Caco-2 (cell line): ENCODE results near the gene NOB1. TPM values are rescaled to one million over a fixed set of nuclear protein-coding genes. Genes with fewer than 3 reads are reported as not detected.
"Not testable (repeated sequence)": the region's sequence is repeated elsewhere in the genome, so short reads cannot be mapped to it uniquely, and the experiment has no call there.

Source experiments
- BruUV-seq: library from RNA; stranded (reverse); fragments of 400-500 nt; replicated peaks from 2 replicates; lab custom pipeline; 2021; lab: Mats Ljungman, UMichigan
- CTCF ChIA-PET: fragments of 300-600 bp; sonication (Branson Sonifier 250); formaldehyde crosslinking; loops from one replicate; lab custom pipeline; 2022; ENCODE audit warnings: antibody characterized with exemption; lab: Charles Lee
- POLR2A ChIA-PET: fragments of 300-600 bp; sonication (Branson Sonifier 250); formaldehyde crosslinking; loops from one replicate; lab custom pipeline; 2022; ENCODE audit warnings: antibody characterized with exemption; lab: Charles Lee
- DNase-seq, 2 experiments: peaks; one replicate each; pipeline versions ENCODE4 v3.0.0 to v3.0.0-alpha.2; 2020 to 2022
- H3K27me3 ChIP-seq: replicated peaks from 2 replicates; pipeline ENCODE4 v1.6.0; 2011; ENCODE audit warnings: low read length; ENCODE audit not compliant: control insufficient read depth, insufficient read depth
- H3K36me3 ChIP-seq: 2 replicates; pipeline ENCODE4 v1.5.1; 2011; ENCODE audit warnings: low read length; ENCODE audit not compliant: control insufficient read depth, insufficient read depth
- H3K4me1 ChIP-seq: fragments of 250-450 bp; sonication (Bioruptor Pico); 2 replicates; pipeline ENCODE4 v1.5.1; 2020; ENCODE audit warnings: mild to moderate bottlenecking
- H3K4me3 ChIP-seq: 2 replicates; pipeline ENCODE4 v1.5.1; 2011; ENCODE audit warnings: low read depth, mild to moderate bottlenecking, control low read depth, low read length
- H3K9me3 ChIP-seq: fragments of 250-450 bp; sonication (Bioruptor Pico); 2 replicates; pipeline ENCODE4 v1.5.1; 2020; ENCODE audit warnings: mild to moderate bottlenecking, moderate library complexity
- H3K27ac Mint-ChIP-seq: one replicate; pipeline ENCODE4 v1.8.0; 2022; ENCODE audit warnings: mixed read lengths; ENCODE audit not compliant: unreplicated experiment
- H3K27me3 Mint-ChIP-seq: one replicate; pipeline ENCODE4 v1.8.0; 2022; ENCODE audit warnings: mixed read lengths; ENCODE audit not compliant: insufficient read depth, unreplicated experiment
- H3K36me3 Mint-ChIP-seq: one replicate; pipeline ENCODE4 v1.8.0; 2022; ENCODE audit warnings: mild to moderate bottlenecking, mixed read lengths; ENCODE audit not compliant: insufficient read depth, unreplicated experiment
- H3K4me1 Mint-ChIP-seq: one replicate; pipeline ENCODE4 v1.8.0; 2022; ENCODE audit warnings: low read depth, mixed read lengths; ENCODE audit not compliant: unreplicated experiment
- H3K4me3 Mint-ChIP-seq: one replicate; pipeline ENCODE4 v1.8.0; 2022; ENCODE audit warnings: mild to moderate bottlenecking, moderate library complexity, mixed read lengths; ENCODE audit not compliant: unreplicated experiment
- H3K9me3 Mint-ChIP-seq: one replicate; pipeline ENCODE4 v1.8.0; 2022; ENCODE audit warnings: mixed read lengths; ENCODE audit not compliant: unreplicated experiment
- intact Hi-C: fragments of 100-400 bp; cut with micrococcal nuclease; formaldehyde crosslinking; loops from one replicate; pipeline ENCODE4 v1.10.0; 2022; ENCODE audit not compliant: unreplicated experiment
- total RNA-seq: library from RNA; stranded (reverse); gene quantifications from 2 replicates; pipeline ENCODE4 v1.2.3, GENCODE V29; 2022
- TF ChIP-seq, protein P1 (sequence below), 2 experiments: fragments of 200-600 bp in 1 of 2; IDR thresholded peaks; 1 replicate in 1 of 2; 2 replicates in 1 of 2; pipeline versions ENCODE4 v1.5.1 to v1.8.0; 2011 to 2022; ENCODE audit warnings: antibody characterized with exemption in 1 of 2, control low read depth in 1 of 2, inconsistent platforms in 1 of 2, low read depth in 1 of 2, low read length in 1 of 2, mild to moderate bottlenecking in 1 of 2, moderate library complexity in 1 of 2; ENCODE audit not compliant: insufficient read depth in 1 of 2, severe bottlenecking in 1 of 2, unreplicated experiment in 1 of 2

The NOB1 gene
- total RNA-seq, 1 experiment from 2014 or later, result 120 TPM

- no peaks in the 10 kb centered on the region for H3K27me3 Mint-ChIP-seq
- DNase-seq, result no peak
- no TSS peak for BruUV-seq
- peaks cover 5% of the 10 kb centered on the region for H3K36me3 Mint-ChIP-seq
- ChIA-PET POLR2A (no interaction called here), CTCF (no interaction called here)
- H3K4me3 ChIP-seq, result no peak overlapping the region
- no peaks in the 10 kb centered on the region for H3K36me3 ChIP-seq
- no peaks in the 10 kb centered on the region for H3K9me3 Mint-ChIP-seq
- H3K9me3 ChIP-seq, result no peaks in the 10 kb centered on the region
- H3K27me3 ChIP-seq, result no peaks in the 10 kb centered on the region
- TF ChIP-seq, protein P1, sequence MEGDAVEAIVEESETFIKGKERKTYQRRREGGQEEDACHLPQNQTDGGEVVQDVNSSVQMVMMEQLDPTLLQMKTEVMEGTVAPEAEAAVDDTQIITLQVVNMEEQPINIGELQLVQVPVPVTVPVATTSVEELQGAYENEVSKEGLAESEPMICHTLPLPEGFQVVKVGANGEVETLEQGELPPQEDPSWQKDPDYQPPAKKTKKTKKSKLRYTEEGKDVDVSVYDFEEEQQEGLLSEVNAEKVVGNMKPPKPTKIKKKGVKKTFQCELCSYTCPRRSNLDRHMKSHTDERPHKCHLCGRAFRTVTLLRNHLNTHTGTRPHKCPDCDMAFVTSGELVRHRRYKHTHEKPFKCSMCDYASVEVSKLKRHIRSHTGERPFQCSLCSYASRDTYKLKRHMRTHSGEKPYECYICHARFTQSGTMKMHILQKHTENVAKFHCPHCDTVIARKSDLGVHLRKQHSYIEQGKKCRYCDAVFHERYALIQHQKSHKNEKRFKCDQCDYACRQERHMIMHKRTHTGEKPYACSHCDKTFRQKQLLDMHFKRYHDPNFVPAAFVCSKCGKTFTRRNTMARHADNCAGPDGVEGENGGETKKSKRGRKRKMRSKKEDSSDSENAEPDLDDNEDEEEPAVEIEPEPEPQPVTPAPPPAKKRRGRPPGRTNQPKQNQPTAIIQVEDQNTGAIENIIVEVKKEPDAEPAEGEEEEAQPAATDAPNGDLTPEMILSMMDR (IDR thresholded peaks at IDR 0.05; ENCODE audit: insufficient read depth in 1 of 2, low read depth in 1 of 2, low read length in 1 of 2, severe bottlenecking in 1 of 2, unreplicated experiment in 1 of 2), result no peak
- peaks cover 8% of the 10 kb centered on the region for H3K4me1 Mint-ChIP-seq
- no peak overlapping the region for H3K27ac Mint-ChIP-seq
- H3K4me1 ChIP-seq, result 0 out of 2 replicates have a peak, but pooled peaks cover 3% of the 10 kb centered on the region
- intact Hi-C loops, result no loop called here
- no peak overlapping the region for H3K4me3 Mint-ChIP-seq
These were observed 22.6 kb downstream of the NOB1 start for GRCh38 chr16:69732101-69732500.

DNA sequence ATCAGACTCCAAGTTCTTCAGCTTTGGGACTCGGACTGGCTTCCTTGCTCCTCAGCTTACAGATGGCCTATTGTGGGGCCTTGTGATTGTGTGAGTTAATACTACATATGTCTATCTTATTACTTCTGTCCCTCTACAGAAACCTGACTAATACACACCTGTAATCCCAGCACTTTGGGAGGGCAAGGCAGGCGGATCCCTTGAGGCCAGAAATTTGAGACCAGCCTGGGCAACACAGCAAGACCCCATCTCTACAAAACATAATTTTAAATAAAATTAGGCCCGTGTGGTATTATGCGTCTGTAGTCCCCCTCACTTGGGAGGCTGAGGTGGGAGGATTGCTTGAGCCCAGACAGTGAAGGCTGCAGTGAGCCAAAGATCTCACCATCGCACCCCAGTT, 23.4 kb downstream of the NOB1 start:
- H3K27me3 Mint-ChIP-seq, DNase-seq, H3K27me3 ChIP-seq, POLR2A ChIA-PET, H3K27ac Mint-ChIP-seq, H3K36me3 ChIP-seq, H3K9me3 ChIP-seq, H3K4me3 ChIP-seq, H3K4me3 Mint-ChIP-seq, H3K4me1 ChIP-seq, intact Hi-C loops, H3K9me3 Mint-ChIP-seq, CTCF ChIA-PET, BruUV-seq: not testable (repeated sequence)
- Mint-ChIP-seq H3K36me3 (peaks cover 13% of the 10 kb centered on the region), H3K4me1 (peaks cover 15% of the 10 kb centered on the region)

DNA sequence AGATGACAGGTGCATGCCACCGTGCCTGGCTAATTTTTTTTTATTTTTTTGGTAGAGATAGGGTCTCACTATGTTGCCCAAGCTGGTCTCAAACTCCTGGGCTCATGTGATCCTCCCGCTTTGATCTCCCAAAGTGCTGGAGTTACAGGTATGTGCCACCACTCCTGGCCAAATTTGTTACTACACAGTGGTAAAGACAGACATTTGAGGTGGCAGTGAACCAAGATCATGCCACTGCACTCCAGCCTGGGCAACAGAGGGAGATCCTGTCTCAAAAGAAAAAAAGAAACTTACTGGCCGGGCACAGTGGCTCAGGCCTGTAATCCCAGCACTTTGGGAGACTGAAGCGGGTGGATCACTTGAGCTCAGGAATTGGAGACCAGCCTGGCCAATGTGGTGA, 25.7 kb downstream of the NOB1 start:
- H3K9me3 Mint-ChIP-seq, DNase-seq, intact Hi-C loops, H3K27ac Mint-ChIP-seq, H3K9me3 ChIP-seq, H3K4me3 ChIP-seq, H3K27me3 Mint-ChIP-seq, H3K4me3 Mint-ChIP-seq, H3K27me3 ChIP-seq, BruUV-seq, CTCF ChIA-PET, H3K36me3 ChIP-seq: not testable (repeated sequence)
- peaks cover 24% of the 10 kb centered on the region for H3K36me3 Mint-ChIP-seq
- H3K4me1 ChIP-seq, result peaks cover 15% of the 10 kb centered on the region
- peaks cover 24% of the 10 kb centered on the region for H3K4me1 Mint-ChIP-seq
- POLR2A ChIA-PET, result interaction anchor here (1.6 kb wide), 1 partner anchor 26 kb away, joined by 4 read pairs; the partner anchor contains the start of gene NOB1

- Mint-ChIP-seq H3K27me3 (no peaks in the 10 kb centered on the region), H3K4me3 (peak overlapping the region; percentile 95), H3K27ac (peak overlapping the region; percentile 98), H3K36me3 (peaks cover 35% of the 10 kb centered on the region), H3K4me1 (peaks cover 30% of the 10 kb centered on the region), H3K9me3 (no peaks in the 10 kb centered on the region)
- Histone ChIP-seq H3K9me3 (no peaks in the 10 kb centered on the region), H3K36me3 (no peaks in the 10 kb centered on the region), H3K4me1 (peaks cover 26% of the 10 kb centered on the region), H3K27me3 (no peaks in the 10 kb centered on the region), H3K4me3 (peak overlapping the region; percentile 38)
- intact Hi-C loops, result loop anchor here (2.0 kb wide), 1 partner anchor 19 kb away; no protein-coding TSS in a partner anchor
- TF ChIP-seq, protein P1 (IDR thresholded peaks at IDR 0.05; ENCODE audit: insufficient read depth in 1 of 2, low read depth in 1 of 2, low read length in 1 of 2, severe bottlenecking in 1 of 2, unreplicated experiment in 1 of 2), result no peak
- no peak for DNase-seq
- CTCF ChIA-PET, result no interaction called here
- POLR2A ChIA-PET, result interaction anchor here (0.7 kb wide), 1 partner anchor 190 kb away, joined by 3 read pairs; no protein-coding TSS in a partner anchor
- no TSS peak for BruUV-seq
These were observed 26.8 kb downstream of the NOB1 start for GRCh38 chr16:69727916-69728270.
